PFSK-1 (cell line): ENCODE results near the gene LONP2.

Experiments used
- FOXP2 ChIP-seq: optimal IDR thresholded peaks from 2 replicates; pipeline ENCODE3; 2011; ENCODE audit warnings: borderline replicate concordance, control low read depth, inconsistent platforms; ENCODE audit not compliant: insufficient read depth; ENCODE audit errors: extremely low read length, extremely low read depth
- POLR2AphosphoS5 ChIP-seq: IDR thresholded peaks from 2 replicates; pipeline ENCODE4 v1.6.1; 2012; ENCODE audit warnings: low read depth, mild to moderate bottlenecking, control low read depth, low read length, moderate library complexity
- TAF1 ChIP-seq: IDR thresholded peaks from 2 replicates; pipeline ENCODE4 v1.6.1; 2012; ENCODE audit warnings: low read length, control low read depth, borderline replicate concordance; ENCODE audit not compliant: insufficient read depth
- TF ChIP-seq, protein P1 (sequence below), 2 experiments: IDR thresholded peaks; 2 replicates each; pipeline versions ENCODE4 v1.6.1 to v1.8.0; 2011 to 2012; ENCODE audit warnings: low read depth in 2 of 2, low read length in 2 of 2, control low read depth in 1 of 2, inconsistent platforms in 1 of 2, mild to moderate bottlenecking in 1 of 2, moderate library complexity in 1 of 2; ENCODE audit not compliant: insufficient read depth in 1 of 2

DNA sequence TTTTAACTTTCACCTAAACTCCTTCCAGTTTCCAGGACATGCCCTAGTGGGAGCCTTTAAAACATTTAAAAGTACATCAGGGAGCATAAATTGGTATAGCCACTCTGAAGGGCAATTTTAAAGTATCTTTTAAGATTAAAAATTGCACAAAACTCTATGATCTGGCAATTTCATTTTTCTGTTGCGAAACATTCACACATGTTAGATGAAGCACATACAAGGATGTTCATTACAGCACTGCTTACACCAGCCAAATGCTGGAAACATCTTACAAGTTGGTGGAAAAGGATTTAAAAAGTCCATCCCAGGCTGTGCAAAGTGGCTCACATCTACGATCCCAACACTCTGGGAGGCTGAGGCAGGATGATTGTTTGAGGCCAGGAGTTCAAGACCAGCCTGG, 26.4 kb upstream of the LONP2 start:
- TF ChIP-seq POLR2AphosphoS5 = no peak
- no peak for TF ChIP-seq TAF1
- no peak for TF ChIP-seq FOXP2
- TF ChIP-seq, protein P1, sequence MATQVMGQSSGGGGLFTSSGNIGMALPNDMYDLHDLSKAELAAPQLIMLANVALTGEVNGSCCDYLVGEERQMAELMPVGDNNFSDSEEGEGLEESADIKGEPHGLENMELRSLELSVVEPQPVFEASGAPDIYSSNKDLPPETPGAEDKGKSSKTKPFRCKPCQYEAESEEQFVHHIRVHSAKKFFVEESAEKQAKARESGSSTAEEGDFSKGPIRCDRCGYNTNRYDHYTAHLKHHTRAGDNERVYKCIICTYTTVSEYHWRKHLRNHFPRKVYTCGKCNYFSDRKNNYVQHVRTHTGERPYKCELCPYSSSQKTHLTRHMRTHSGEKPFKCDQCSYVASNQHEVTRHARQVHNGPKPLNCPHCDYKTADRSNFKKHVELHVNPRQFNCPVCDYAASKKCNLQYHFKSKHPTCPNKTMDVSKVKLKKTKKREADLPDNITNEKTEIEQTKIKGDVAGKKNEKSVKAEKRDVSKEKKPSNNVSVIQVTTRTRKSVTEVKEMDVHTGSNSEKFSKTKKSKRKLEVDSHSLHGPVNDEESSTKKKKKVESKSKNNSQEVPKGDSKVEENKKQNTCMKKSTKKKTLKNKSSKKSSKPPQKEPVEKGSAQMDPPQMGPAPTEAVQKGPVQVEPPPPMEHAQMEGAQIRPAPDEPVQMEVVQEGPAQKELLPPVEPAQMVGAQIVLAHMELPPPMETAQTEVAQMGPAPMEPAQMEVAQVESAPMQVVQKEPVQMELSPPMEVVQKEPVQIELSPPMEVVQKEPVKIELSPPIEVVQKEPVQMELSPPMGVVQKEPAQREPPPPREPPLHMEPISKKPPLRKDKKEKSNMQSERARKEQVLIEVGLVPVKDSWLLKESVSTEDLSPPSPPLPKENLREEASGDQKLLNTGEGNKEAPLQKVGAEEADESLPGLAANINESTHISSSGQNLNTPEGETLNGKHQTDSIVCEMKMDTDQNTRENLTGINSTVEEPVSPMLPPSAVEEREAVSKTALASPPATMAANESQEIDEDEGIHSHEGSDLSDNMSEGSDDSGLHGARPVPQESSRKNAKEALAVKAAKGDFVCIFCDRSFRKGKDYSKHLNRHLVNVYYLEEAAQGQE (IDR thresholded peaks at IDR 0.05; ENCODE audit: insufficient read depth in 1 of 2, low read depth in 2 of 2, low read length in 2 of 2) = no peak
